Measurements from ENCODE around the gene HELZ. TPM values are rescaled to one million over a fixed set of nuclear protein-coding genes. Genes with fewer than 3 reads are reported as not detected.
A peak's percentile ranks its signal among the peaks of the same experiment; 100 is the strongest.

HELZ gene
- polyA plus RNA-seq, 1 of the 3 experiments (the other 2 are of a cell fraction), result 4.3 TPM

DNA sequence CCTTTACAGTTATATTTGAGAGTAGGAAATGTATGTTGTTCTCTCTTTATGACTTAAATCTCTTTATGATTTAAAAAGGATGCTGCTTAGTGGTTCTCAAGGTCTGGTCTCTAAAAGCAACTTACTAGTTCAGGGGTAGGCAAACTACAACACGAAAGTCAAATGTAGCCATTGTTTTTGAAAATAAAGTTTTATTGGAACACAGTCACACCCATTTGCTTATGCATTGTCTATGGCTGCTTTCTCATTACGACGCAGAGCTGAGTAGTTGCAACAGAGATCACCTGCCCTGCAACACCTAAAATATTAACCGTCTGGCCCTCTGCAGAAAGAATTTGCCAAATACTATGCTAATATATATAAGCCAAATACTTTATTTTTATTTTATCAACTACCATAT is 58.2 kb downstream of the HELZ start:
- Histone ChIP-seq H3K79me2 (ENCODE audit: insufficient read depth) (no peaks in the 10 kb centered on the region; the same call in 1 of the 2 replicates), H2AFZ (ENCODE audit: low read depth) (no peak overlapping the region), H3F3A (replicated peaks; ENCODE audit: insufficient read depth) (no peaks in the 10 kb centered on the region), H3K9me3 (no peaks in the 10 kb centered on the region), H3K27ac (ENCODE audit: low read depth in 2 of 2, low read length in 1 of 2) (no peak overlapping the region), H3K4me1 (ENCODE audit: control insufficient read depth in 1 of 2, insufficient read depth in 2 of 2, low read depth in 1 of 2, low read length in 1 of 2) (no peaks in the 10 kb centered on the region; a peak in 1 of 4 replicates), H4K20me1 (ENCODE audit: insufficient read depth) (no peaks in the 10 kb centered on the region), H3K4me3 (ENCODE audit: low read depth in 2 of 2, low read length in 1 of 2) (no peak overlapping the region), H3K36me3 (replicated peaks in 1 of 2; ENCODE audit: control insufficient read depth in 1 of 2, insufficient read depth in 2 of 2, low read length in 1 of 2) (peaks cover 41 to 46% of the 10 kb centered on the region in 2 experiments), H3K9me2 (no peaks in the 10 kb centered on the region), H3K4me2 (no peak overlapping the region), H3K27me3 (ENCODE audit: insufficient read depth) (no peaks in the 10 kb centered on the region), H3K9ac (no peak overlapping the region)
- no peak for DNase-seq
- ChIA-PET CTCF (interaction anchor here (1.2 to 3.4 kb wide), 5 partner anchors 8 to 34 kb away, joined by 3 to 16 read pairs (median 3); no protein-coding TSS in a partner anchor), POLR2A (no interaction called here)
- TF ChIP-seq SIN3A (IDR thresholded peaks at IDR 0.05; ENCODE audit: borderline replicate concordance, low read depth, low read length) (no peak), RAD21 (IDR thresholded peaks at IDR 0.05; ENCODE audit: low read length) (no peak), USF2 (IDR thresholded peaks at IDR 0.05; ENCODE audit: borderline replicate concordance, low read depth, low read length) (no peak), NFIC (IDR thresholded peaks at IDR 0.05; ENCODE audit: borderline replicate concordance) (no peak), GABPA (IDR thresholded peaks at IDR 0.05; ENCODE audit: low read depth) (no peak), RCOR1 (IDR thresholded peaks at IDR 0.05; ENCODE audit: low read length) (no peak), TAF1 (IDR thresholded peaks at IDR 0.05; ENCODE audit: borderline replicate concordance, low read depth, low read length) (no peak), MXI1 (IDR thresholded peaks at IDR 0.05; ENCODE audit: low read depth, low read length) (no peak), CTCF (IDR thresholded peaks at IDR 0.05) (no peak), FOXM1 (IDR thresholded peaks at IDR 0.05; ENCODE audit: low read depth) (no peak), FOSL2 (IDR thresholded peaks at IDR 0.05; ENCODE audit: borderline replicate concordance, low read depth) (no peak), MEF2A (IDR thresholded peaks at IDR 0.05; ENCODE audit: borderline replicate concordance, low read depth) (no peak), SMC3 (IDR thresholded peaks at IDR 0.05; ENCODE audit: low read depth, low read length) (no peak)
- TF ChIP-seq, protein P1, sequence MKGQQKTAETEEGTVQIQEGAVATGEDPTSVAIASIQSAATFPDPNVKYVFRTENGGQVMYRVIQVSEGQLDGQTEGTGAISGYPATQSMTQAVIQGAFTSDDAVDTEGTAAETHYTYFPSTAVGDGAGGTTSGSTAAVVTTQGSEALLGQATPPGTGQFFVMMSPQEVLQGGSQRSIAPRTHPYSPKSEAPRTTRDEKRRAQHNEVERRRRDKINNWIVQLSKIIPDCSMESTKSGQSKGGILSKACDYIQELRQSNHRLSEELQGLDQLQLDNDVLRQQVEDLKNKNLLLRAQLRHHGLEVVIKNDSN (IDR thresholded peaks at IDR 0.05; ENCODE audit: borderline replicate concordance, low read depth), result no peak
- 98% methylated on average over 4 of the region's 4 CpGs for WGBS (ENCODE audit: low lambda C conversion rate)

GRCh38 chr17:67183531-67183930 is 61.5 kb downstream of the HELZ start:
- POLR2A ChIA-PET, result no interaction called here
- DNase-seq, result no peak
- Histone ChIP-seq H3K27me3 (ENCODE audit: insufficient read depth) (no peaks in the 10 kb centered on the region), H3K9ac (no peak overlapping the region), H3K36me3 (replicated peaks in 1 of 2; ENCODE audit: control insufficient read depth in 1 of 2, insufficient read depth in 2 of 2, low read length in 1 of 2) (peaks cover 19 to 33% of the 10 kb centered on the region in 2 experiments), H3K27ac (ENCODE audit: low read depth in 2 of 2, low read length in 1 of 2) (peak overlapping the region in 1 of 2 experiments; percentile 35; a peak in 2 of 4 replicates), H4K20me1 (ENCODE audit: insufficient read depth) (no peaks in the 10 kb centered on the region), H3K79me2 (ENCODE audit: insufficient read depth) (no peaks in the 10 kb centered on the region), H3K4me2 (no peak overlapping the region), H3F3A (replicated peaks; ENCODE audit: insufficient read depth) (no peaks in the 10 kb centered on the region), H3K9me3 (no peaks in the 10 kb centered on the region), H2AFZ (ENCODE audit: low read depth) (no peak overlapping the region), H3K9me2 (no peaks in the 10 kb centered on the region), H3K4me3 (ENCODE audit: low read depth in 2 of 2, low read length in 1 of 2) (no peak overlapping the region), H3K4me1 (ENCODE audit: control insufficient read depth in 1 of 2, insufficient read depth in 2 of 2, low read depth in 1 of 2, low read length in 1 of 2) (no peaks in the 10 kb centered on the region; a peak in 1 of 4 replicates)
- CTCF ChIA-PET, result interaction anchor here (1.0 to 1.2 kb wide), 2 partner anchors 13 to 25 kb away, joined by 3 read pairs; no protein-coding TSS in a partner anchor
- 78% methylated on average over 1 of the region's 1 CpG for WGBS (ENCODE audit: low lambda C conversion rate)
- TF ChIP-seq YY1 (IDR thresholded peaks at IDR 0.05; ENCODE audit: low read depth) (no peak), GABPA (IDR thresholded peaks at IDR 0.05; ENCODE audit: low read depth) (no peak), RXRA (IDR thresholded peaks at IDR 0.05; ENCODE audit: borderline replicate concordance, low read depth) (no peak), ELF1 (IDR thresholded peaks at IDR 0.05) (no peak), FOXM1 (IDR thresholded peaks at IDR 0.05; ENCODE audit: low read depth) (no peak), POLR2AphosphoS5 (IDR thresholded peaks at IDR 0.05; ENCODE audit: low read depth, low read length) (no peak), SIN3A (IDR thresholded peaks at IDR 0.05; ENCODE audit: borderline replicate concordance, low read depth, low read length) (no peak), PBX3 (IDR thresholded peaks at IDR 0.05) (no peak), EZH2phosphoT487 (IDR thresholded peaks at IDR 0.05; ENCODE audit: borderline replicate concordance, low read depth) (no peak)
- TF ChIP-seq, protein P1 (IDR thresholded peaks at IDR 0.05; ENCODE audit: borderline replicate concordance, low read depth), result no peak
- TF ChIP-seq, protein P2, sequence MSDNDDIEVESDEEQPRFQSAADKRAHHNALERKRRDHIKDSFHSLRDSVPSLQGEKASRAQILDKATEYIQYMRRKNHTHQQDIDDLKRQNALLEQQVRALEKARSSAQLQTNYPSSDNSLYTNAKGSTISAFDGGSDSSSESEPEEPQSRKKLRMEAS (IDR thresholded peaks at IDR 0.05; ENCODE audit: low read depth), result no peak
